NT2/D1 (cell line): Measurements from ENCODE around the gene C15orf61.

Experiments used
- DNase-seq: peaks from one replicate; pipeline ENCODE4 v3.0.0-alpha.2; 2011; ENCODE audit warnings: low read depth, low spot score
- H3K27me3 ChIP-seq: 2 replicates; pipeline ENCODE4 v1.6.0; 2011; ENCODE audit warnings: mild to moderate bottlenecking; ENCODE audit not compliant: insufficient read length, insufficient read depth
- H3K36me3 ChIP-seq: 2 replicates; pipeline ENCODE4 v1.6.1; 2011; ENCODE audit warnings: mild to moderate bottlenecking, low read length, mixed read lengths; ENCODE audit not compliant: insufficient read depth, insufficient read length
- H3K4me1 ChIP-seq: 2 replicates; pipeline ENCODE4 v1.5.1; 2011; ENCODE audit not compliant: insufficient read depth, insufficient read length
- H3K4me3 ChIP-seq: 2 replicates; pipeline ENCODE4 v1.5.1; 2011; ENCODE audit warnings: low read depth; ENCODE audit not compliant: insufficient read length
- H3K9ac ChIP-seq: 2 replicates; pipeline ENCODE4 v1.6.0; 2011; ENCODE audit warnings: low read depth; ENCODE audit not compliant: insufficient read length
- H3K9me3 ChIP-seq: 2 replicates; pipeline ENCODE4 v1.5.1; 2011; ENCODE audit warnings: mild to moderate bottlenecking, low read length; ENCODE audit not compliant: insufficient read depth
- SUZ12 ChIP-seq: IDR thresholded peaks from 2 replicates; pipeline ENCODE4 v1.6.1; 2011; ENCODE audit not compliant: insufficient read length, insufficient read depth; ENCODE audit errors: extremely low read depth
- YY1 ChIP-seq: IDR thresholded peaks from 2 replicates; pipeline ENCODE4 v1.6.1; 2011; ENCODE audit not compliant: insufficient read length, insufficient read depth
- ZNF274 ChIP-seq: IDR thresholded peaks from 2 replicates; pipeline ENCODE4 v1.6.1; 2011; ENCODE audit warnings: mild to moderate bottlenecking, low read depth, low read length

The C15orf61 gene

GRCh38 chr15:67533873-67534272 lies 12.9 kb downstream of the C15orf61 start:
- no peak for TF ChIP-seq SUZ12
- TF ChIP-seq ZNF274, result no peak
- no peak for TF ChIP-seq YY1
- no peaks in the 10 kb centered on the region for H3K36me3 ChIP-seq

DNA sequence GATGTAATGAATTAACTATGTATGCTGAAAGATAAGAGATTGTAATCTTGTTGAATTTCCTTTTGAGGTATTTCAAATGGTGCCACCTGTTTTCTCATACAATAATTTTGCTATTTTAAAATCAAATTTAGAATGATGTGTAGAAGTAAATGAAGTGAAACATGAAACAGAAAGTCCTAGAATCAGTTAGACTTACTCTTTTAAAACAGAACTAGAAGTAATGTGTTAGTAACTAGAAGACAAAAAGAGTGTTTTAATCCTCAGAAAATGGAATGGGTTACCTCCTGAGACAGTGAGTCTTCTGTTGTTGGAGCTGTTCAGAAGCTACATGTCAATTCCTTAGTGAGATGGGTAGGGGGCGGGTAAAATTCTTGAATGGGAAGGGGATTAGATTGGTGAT lies 13.4 kb downstream of the C15orf61 start:
- no peaks in the 10 kb centered on the region for H3K27me3 ChIP-seq
- no peak for DNase-seq
- no peak overlapping the region for H3K9ac ChIP-seq
- H3K9me3 ChIP-seq, result no peaks in the 10 kb centered on the region
- no peak overlapping the region for H3K4me3 ChIP-seq
- no peaks in the 10 kb centered on the region for H3K36me3 ChIP-seq
- no peaks in the 10 kb centered on the region for H3K4me1 ChIP-seq
- no peak for TF ChIP-seq YY1

More at GRCh38 chr15:67533873-67534272, 12.9 kb downstream of the C15orf61 start:
- Histone ChIP-seq H3K27me3 (no peaks in the 10 kb centered on the region), H3K4me3 (no peak overlapping the region), H3K4me1 (no peaks in the 10 kb centered on the region), H3K9me3 (no peaks in the 10 kb centered on the region), H3K9ac (no peak overlapping the region)
- no peak for DNase-seq

GRCh38 chr15:67537771-67538170 lies 16.8 kb downstream of the C15orf61 start:
- no peaks in the 10 kb centered on the region for H3K9me3 ChIP-seq
- H3K36me3 ChIP-seq, result no peaks in the 10 kb centered on the region
- TF ChIP-seq SUZ12 (no peak), ZNF274 (no peak), YY1 (no peak)
- no peaks in the 10 kb centered on the region for H3K27me3 ChIP-seq
- no peak overlapping the region for H3K9ac ChIP-seq
- no peaks in the 10 kb centered on the region for H3K4me1 ChIP-seq
- no peak overlapping the region for H3K4me3 ChIP-seq
- no peak for DNase-seq

GRCh38 chr15:67542420-67543347 lies 21.8 kb downstream of the C15orf61 start, which contains the start of gene MAP2K5:
MAP2K5 (plus strand) TSS chr15:67542703; CDS start chr15:67543336, 633 bp downstream.
- peaks cover 4% of the 10 kb centered on the region for H3K4me1 ChIP-seq
- peaks cover 9% of the 10 kb centered on the region for H3K36me3 ChIP-seq
- H3K4me3 ChIP-seq, result peak within 1 kb of the TSS; percentile 72
- no peak for DNase-seq
- H3K9me3 ChIP-seq, result no peaks in the 10 kb centered on the region
- peak within 1 kb of the TSS; percentile 92 for H3K9ac ChIP-seq
- H3K27me3 ChIP-seq, result no peaks in the 10 kb centered on the region
- TF ChIP-seq YY1 (peak; percentile 91), SUZ12 (no peak)

GRCh38 chr15:67543348-67543718 lies 22.4 kb downstream of the C15orf61 start:
- peak overlapping the region; percentile 72 for H3K4me3 ChIP-seq
- peak overlapping the region; percentile 92 for H3K9ac ChIP-seq
- peaks cover 9% of the 10 kb centered on the region for H3K36me3 ChIP-seq
- DNase-seq, result no peak
- H3K4me1 ChIP-seq, result peaks cover 4% of the 10 kb centered on the region
- H3K9me3 ChIP-seq, result no peaks in the 10 kb centered on the region
- TF ChIP-seq SUZ12 (no peak), ZNF274 (no peak), YY1 (no peak)
- H3K27me3 ChIP-seq, result no peaks in the 10 kb centered on the region

- no peak for DNase-seq
- Histone ChIP-seq H3K27me3 (no peaks in the 10 kb centered on the region), H3K4me3 (no peak overlapping the region), H3K9me3 (no peaks in the 10 kb centered on the region), H3K4me1 (peaks cover 4% of the 10 kb centered on the region), H3K36me3 (peaks cover 9% of the 10 kb centered on the region), H3K9ac (no peak overlapping the region)
- TF ChIP-seq ZNF274 (no peak), SUZ12 (no peak), YY1 (no peak)
These were observed 23.5 kb downstream of the C15orf61 start for GRCh38 chr15:67544475-67544874.

- Histone ChIP-seq H3K36me3 (peaks cover 9% of the 10 kb centered on the region), H3K27me3 (no peaks in the 10 kb centered on the region), H3K9ac (no peak overlapping the region), H3K9me3 (no peaks in the 10 kb centered on the region), H3K4me3 (no peak overlapping the region), H3K4me1 (peaks cover 4% of the 10 kb centered on the region)
- no peak for DNase-seq
- TF ChIP-seq ZNF274 (no peak), SUZ12 (no peak), YY1 (no peak)
These were observed 24.9 kb downstream of the C15orf61 start for GRCh38 chr15:67545864-67546263.
